Prostate gland (tissue), 2 donors: ENCODE measurements around the gene TMEM255A. TPM values are rescaled to one million over a fixed set of nuclear protein-coding genes. Genes with fewer than 3 reads are reported as not detected.

Source experiments
- DNase-seq: peaks from one replicate; pipeline ENCODE4 v3.0.0-alpha.2; 2019; ENCODE audit warnings: low spot score
- H3K27ac ChIP-seq, 2 donors: fragments of 200-600 bp; sonication (generic); 2 replicates each; pipeline ENCODE4 v1.5.1; 2017 to 2019
- H3K27me3 ChIP-seq: fragments of 200-600 bp; sonication (generic); replicated peaks from 2 replicates; pipeline ENCODE4 v1.5.1; 2019; ENCODE audit not compliant: insufficient read depth
- H3K36me3 ChIP-seq, 2 donors: fragments of 200-600 bp; sonication (generic); 1 replicate in 1 of 2; 2 replicates in 1 of 2; pipeline versions ENCODE4 v1.5.1 to v1.8.1; 2017 to 2019
- H3K4me1 ChIP-seq: fragments of 200-600 bp; sonication (generic); replicated peaks from 2 replicates; pipeline ENCODE4 v1.5.1; 2019
- H3K4me3 ChIP-seq, 2 donors: fragments of 200-600 bp; sonication (generic); 2 replicates each; pipeline ENCODE4 v1.5.1; 2017 to 2019
- H3K9me3 ChIP-seq: fragments of 200-600 bp; sonication (generic); 2 replicates; pipeline ENCODE4 v1.5.1; 2017
- POLR2A ChIP-seq: fragments of 450-650 bp; IDR thresholded peaks from one replicate; pipeline ENCODE4 v1.6.1; 2016; ENCODE audit warnings: antibody characterized with exemption, mild to moderate bottlenecking
- POLR2AphosphoS5 ChIP-seq: sonication (generic); formaldehyde crosslinking; IDR thresholded peaks from one replicate; pipeline ENCODE4 v1.6.1; 2017; ENCODE audit warnings: antibody characterized with exemption
- WGBS: methylation state at CpG from one replicate; pipeline ENCODE4 v1.1.5; 2018; 5-methylcytosine and 5-hydroxymethylcytosine counted together
- intact Hi-C: fragments of 100-400 bp; cut with DNase I; formaldehyde crosslinking; loops from one replicate; pipeline ENCODE4 v1.14.2; 2022
- total RNA-seq, 2 donors: library from RNA; depleted of rRNA; stranded (reverse); fragments of >200 nt; gene quantifications; one replicate each; pipeline ENCODE4 v1.1.0, GENCODE V29; 2016
- TF ChIP-seq, protein P1 (sequence below), 4 experiments: fragments of 200-600 bp in 2 of 4; fragments of 450-650 bp in 2 of 4; sonication (generic) in 2 of 4; IDR thresholded peaks; 1 replicate in 3 of 4; 2 replicates in 1 of 4; pipeline ENCODE4 v1.5.1; 2016 to 2019; ENCODE audit warnings: antibody characterized with exemption in 4 of 4, mild to moderate bottlenecking in 2 of 4, moderate library complexity in 2 of 4

The TMEM255A gene
- total RNA-seq, 2 donors from 2014 or later: 0.18 to 0.62 TPM

DNA sequence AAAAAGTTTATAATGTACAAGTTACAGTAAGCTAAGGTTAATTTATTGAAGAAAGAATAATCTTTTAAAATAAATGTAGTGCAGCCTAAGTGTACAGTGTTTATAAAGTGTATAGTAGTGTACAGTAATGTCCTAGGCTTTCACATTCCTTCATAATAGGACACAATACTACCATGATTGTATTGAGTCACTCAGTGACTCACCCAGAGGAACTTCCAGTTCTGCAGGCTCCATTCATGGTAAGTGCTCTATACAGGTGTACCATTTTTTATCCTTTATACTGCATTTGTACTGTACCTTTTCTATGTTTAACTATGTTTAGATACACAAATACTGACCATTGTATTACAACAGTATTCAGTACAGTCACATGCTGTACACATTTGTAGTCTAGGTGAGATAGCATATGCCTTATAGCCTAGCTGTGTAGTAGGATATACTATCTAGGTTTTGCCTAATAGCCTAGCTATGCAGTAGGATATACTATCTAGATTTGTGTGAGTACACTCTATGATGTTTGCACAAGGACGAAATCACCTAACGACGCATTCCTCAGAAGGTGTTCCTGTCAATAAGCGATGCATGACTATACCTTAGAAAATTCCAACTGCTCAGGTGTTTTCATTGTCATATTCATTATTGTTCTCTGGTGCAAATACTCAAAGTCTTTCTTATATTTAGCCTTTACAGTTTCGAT lies 5.5 kb upstream of the TMEM255A start:
- Histone ChIP-seq H3K4me1 (no peaks in the 10 kb centered on the region), H3K27ac (no peak overlapping the region), H3K27me3 (no peaks in the 10 kb centered on the region), H3K9me3 (no peaks in the 10 kb centered on the region), H3K4me3 (no peak overlapping the region), H3K36me3 (no peaks in the 10 kb centered on the region)
- WGBS: 39% methylated on average over 5 of the region's 5 CpGs
- intact Hi-C loops: no loop called here
- no peak for DNase-seq
- TF ChIP-seq, protein P1, sequence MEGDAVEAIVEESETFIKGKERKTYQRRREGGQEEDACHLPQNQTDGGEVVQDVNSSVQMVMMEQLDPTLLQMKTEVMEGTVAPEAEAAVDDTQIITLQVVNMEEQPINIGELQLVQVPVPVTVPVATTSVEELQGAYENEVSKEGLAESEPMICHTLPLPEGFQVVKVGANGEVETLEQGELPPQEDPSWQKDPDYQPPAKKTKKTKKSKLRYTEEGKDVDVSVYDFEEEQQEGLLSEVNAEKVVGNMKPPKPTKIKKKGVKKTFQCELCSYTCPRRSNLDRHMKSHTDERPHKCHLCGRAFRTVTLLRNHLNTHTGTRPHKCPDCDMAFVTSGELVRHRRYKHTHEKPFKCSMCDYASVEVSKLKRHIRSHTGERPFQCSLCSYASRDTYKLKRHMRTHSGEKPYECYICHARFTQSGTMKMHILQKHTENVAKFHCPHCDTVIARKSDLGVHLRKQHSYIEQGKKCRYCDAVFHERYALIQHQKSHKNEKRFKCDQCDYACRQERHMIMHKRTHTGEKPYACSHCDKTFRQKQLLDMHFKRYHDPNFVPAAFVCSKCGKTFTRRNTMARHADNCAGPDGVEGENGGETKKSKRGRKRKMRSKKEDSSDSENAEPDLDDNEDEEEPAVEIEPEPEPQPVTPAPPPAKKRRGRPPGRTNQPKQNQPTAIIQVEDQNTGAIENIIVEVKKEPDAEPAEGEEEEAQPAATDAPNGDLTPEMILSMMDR (IDR thresholded peaks at IDR 0.05): no peak
- TF ChIP-seq POLR2AphosphoS5 (no peak), POLR2A (no peak)

DNA sequence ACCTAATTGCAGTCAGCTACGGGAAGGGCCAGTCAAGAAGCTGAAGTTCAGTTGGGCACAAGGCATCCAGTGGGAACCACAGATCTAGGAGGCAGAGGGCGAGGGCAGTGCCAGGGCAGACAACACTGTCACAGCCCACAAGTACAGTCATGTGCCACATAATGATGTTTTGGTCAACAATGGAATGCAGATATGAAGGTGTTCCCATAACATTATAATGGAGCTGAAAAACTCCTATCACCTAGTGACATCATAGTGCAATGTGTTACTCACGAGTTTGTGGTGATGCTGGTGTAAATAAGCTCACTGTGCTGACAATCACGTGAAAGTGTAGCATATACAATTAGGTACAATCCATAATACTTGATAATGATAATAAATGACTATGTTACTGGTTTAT lies 4.5 kb upstream of the TMEM255A start:
- intact Hi-C loops: no loop called here
- Histone ChIP-seq H3K9me3 (no peaks in the 10 kb centered on the region), H3K4me3 (no peak overlapping the region), H3K27ac (no peak overlapping the region), H3K36me3 (no peaks in the 10 kb centered on the region), H3K27me3 (no peaks in the 10 kb centered on the region), H3K4me1 (no peaks in the 10 kb centered on the region)
- TF ChIP-seq, protein P1 (IDR thresholded peaks at IDR 0.05): no peak
- TF ChIP-seq POLR2A: no peak
- no peak for TF ChIP-seq POLR2AphosphoS5
- DNase-seq: no peak
- 72% methylated on average over 3 of the region's 4 CpGs for WGBS

DNA sequence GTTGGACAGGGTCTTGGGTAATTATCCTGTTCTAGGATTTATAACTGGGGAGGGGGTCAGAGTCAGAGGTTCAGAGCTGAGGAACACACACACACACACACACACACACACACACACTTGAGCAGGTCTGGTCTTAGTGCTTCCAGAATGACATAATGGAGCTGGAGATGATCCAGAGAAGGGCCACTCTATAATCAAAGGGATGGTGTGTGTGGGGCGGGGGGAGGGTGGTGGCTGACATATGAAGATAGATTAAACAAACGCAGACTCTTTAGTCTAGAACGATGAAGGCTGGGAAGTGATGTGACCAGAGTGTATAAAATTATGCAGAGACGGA lies 434 bp upstream of the TMEM255A start:
- TF ChIP-seq POLR2AphosphoS5 (no peak), POLR2A (no peak)
- TF ChIP-seq, protein P1 (IDR thresholded peaks at IDR 0.05): no peak
- DNase-seq: no peak
- intact Hi-C loops: no loop called here
- Histone ChIP-seq H3K9me3 (no peaks in the 10 kb centered on the region), H3K36me3 (no peaks in the 10 kb centered on the region), H3K27ac (no peak overlapping the region), H3K4me1 (no peaks in the 10 kb centered on the region), H3K4me3 (no peak overlapping the region), H3K27me3 (no peaks in the 10 kb centered on the region)
- WGBS: 39% methylated on average over 4 of the region's 4 CpGs

DNA sequence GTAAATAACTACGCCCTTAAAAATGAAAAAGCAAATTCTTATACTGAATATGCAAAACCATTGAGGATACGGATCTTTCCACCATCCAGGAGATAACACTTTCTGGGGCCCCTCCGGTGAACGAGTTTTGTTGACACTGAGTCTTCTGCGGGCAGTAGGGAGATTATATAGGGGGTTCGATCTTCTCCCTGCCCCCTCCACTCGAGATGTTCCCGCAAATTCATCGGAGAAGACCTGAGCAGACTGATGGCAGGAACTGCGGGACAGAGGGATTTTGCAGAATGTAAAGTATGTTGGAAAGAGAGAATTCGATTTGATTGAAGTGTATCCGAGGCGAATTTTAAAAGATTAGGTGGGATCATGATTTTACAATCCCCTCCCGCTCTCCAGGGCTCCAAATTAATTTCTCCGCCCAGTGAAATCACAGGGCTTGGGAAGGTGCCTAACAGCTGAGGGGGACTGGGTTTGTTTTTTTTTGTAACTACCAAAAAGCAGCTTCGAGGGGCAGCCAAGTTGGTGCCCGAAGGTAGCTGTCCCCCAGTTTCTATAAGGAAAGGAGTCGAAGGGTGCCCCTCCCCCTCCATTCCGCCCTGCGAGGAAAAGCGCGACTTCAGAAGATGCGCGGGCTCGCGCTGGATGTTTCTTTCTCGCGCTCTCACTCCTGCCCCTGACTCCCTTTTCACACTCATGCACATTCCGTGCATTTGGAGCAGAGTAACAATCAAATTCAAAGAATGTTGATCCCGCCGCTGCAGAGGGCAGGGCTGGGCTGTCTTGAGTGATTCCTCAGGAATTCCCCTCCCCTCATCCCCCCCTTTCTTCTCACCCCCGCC lies 1.2 kb downstream of the TMEM255A start:
- Histone ChIP-seq H3K27ac (no peak overlapping the region), H3K36me3 (no peaks in the 10 kb centered on the region), H3K9me3 (no peaks in the 10 kb centered on the region), H3K4me1 (no peaks in the 10 kb centered on the region), H3K27me3 (no peaks in the 10 kb centered on the region), H3K4me3 (peak overlapping the region in 1 of 2 donors; percentile 2)
- WGBS: 4% methylated on average over 20 of the region's 32 CpGs
- DNase-seq: no peak
- intact Hi-C loops: no loop called here
- TF ChIP-seq POLR2A: no peak
- TF ChIP-seq POLR2AphosphoS5: no peak
- TF ChIP-seq, protein P1 (IDR thresholded peaks at IDR 0.05): no peak
